Activated T-cell treated with anti-CD3 and anti-CD28 coated beads, Interleukin-2, amount 50 U/mL, for 4 hours (primary cell): ENCODE data around the gene SGCG. TPM values are rescaled to one million over a fixed set of nuclear protein-coding genes. Genes with fewer than 3 reads are reported as not detected.

ENCODE experiments used
- ATAC-seq, 2 donors: fragments of 200-7000 bp; cut with Tn5 transposase; one replicate each; pipeline ENCODE4 v1.10.0; 2021
- DNase-seq: peaks from one replicate; pipeline ENCODE4 v3.0.0-alpha.2; 2020
- H3K27me3 Mint-ChIP-seq: one replicate; pipeline ENCODE4 v1.8.0; 2021; ENCODE audit warnings: low read depth, mixed read lengths
- H3K36me3 Mint-ChIP-seq: one replicate; pipeline ENCODE4 v1.8.0; 2022; ENCODE audit warnings: mixed read lengths; ENCODE audit not compliant: insufficient read depth
- H3K4me1 Mint-ChIP-seq: one replicate; pipeline ENCODE4 v1.8.0; 2021; ENCODE audit warnings: low read depth, mixed read lengths
- H3K4me3 Mint-ChIP-seq: one replicate; pipeline ENCODE4 v1.8.0; 2021; ENCODE audit warnings: mild to moderate bottlenecking, moderate library complexity, mixed read lengths
- H3K9me3 Mint-ChIP-seq: one replicate; pipeline ENCODE4 v1.8.0; 2021; ENCODE audit warnings: mixed read lengths
- total RNA-seq, 3 donors: library from RNA; stranded (reverse); gene quantifications; one replicate each; pipeline ENCODE4 v1.2.1, GENCODE V29; 2021

Gene SGCG
- total RNA-seq, 3 donors from 2014 or later = not detected

GRCh38 chr13:23330356-23330755 is 149.6 kb downstream of the SGCG start:
- H3K36me3 Mint-ChIP-seq = peaks cover 23% of the 10 kb centered on the region
- ATAC-seq = no peak
- peaks cover 40% of the 10 kb centered on the region for H3K9me3 Mint-ChIP-seq
- H3K27me3 Mint-ChIP-seq = no peaks in the 10 kb centered on the region
- no peaks in the 10 kb centered on the region for H3K4me1 Mint-ChIP-seq
- no peak for DNase-seq
- H3K4me3 Mint-ChIP-seq = no peak overlapping the region

GRCh38 chr13:23339225-23339624 is 158.4 kb downstream of the SGCG start:
- H3K27me3 Mint-ChIP-seq = no peaks in the 10 kb centered on the region
- H3K4me1 Mint-ChIP-seq = no peaks in the 10 kb centered on the region
- ATAC-seq (no peak), DNase-seq (no peak)
- H3K4me3 Mint-ChIP-seq = no peak overlapping the region
- H3K9me3 Mint-ChIP-seq = peaks cover 8% of the 10 kb centered on the region
- H3K36me3 Mint-ChIP-seq = peaks cover 68% of the 10 kb centered on the region

- DNase-seq (no peak), ATAC-seq (no peak)
- H3K4me3 Mint-ChIP-seq = no peak overlapping the region
- no peaks in the 10 kb centered on the region for H3K27me3 Mint-ChIP-seq
- H3K9me3 Mint-ChIP-seq = no peaks in the 10 kb centered on the region
- H3K36me3 Mint-ChIP-seq = peaks cover 77% of the 10 kb centered on the region
- H3K4me1 Mint-ChIP-seq = peaks cover 2% of the 10 kb centered on the region
These were observed 164.3 kb downstream of the SGCG start for GRCh38 chr13:23344931-23345595.

- H3K27me3 Mint-ChIP-seq = no peaks in the 10 kb centered on the region
- no peaks in the 10 kb centered on the region for H3K9me3 Mint-ChIP-seq
- H3K36me3 Mint-ChIP-seq = peaks cover 82% of the 10 kb centered on the region
- peaks cover 2% of the 10 kb centered on the region for H3K4me1 Mint-ChIP-seq
- ATAC-seq (no peak), DNase-seq (no peak)
- H3K4me3 Mint-ChIP-seq = no peak overlapping the region
These were observed 166.8 kb downstream of the SGCG start for GRCh38 chr13:23347601-23348000.

- ATAC-seq (no peak), DNase-seq (no peak)
- Mint-ChIP-seq H3K4me1 (peaks cover 5% of the 10 kb centered on the region), H3K27me3 (no peaks in the 10 kb centered on the region), H3K9me3 (no peaks in the 10 kb centered on the region), H3K4me3 (no peak overlapping the region), H3K36me3 (peaks cover 82% of the 10 kb centered on the region)
These were observed 167.7 kb downstream of the SGCG start for GRCh38 chr13:23348262-23349127.

GRCh38 chr13:23349161-23349897 is 168.6 kb downstream of the SGCG start:
- DNase-seq = no peak
- H3K4me1 Mint-ChIP-seq = peaks cover 5% of the 10 kb centered on the region

GRCh38 chr13:23350009-23350408 is 169.2 kb downstream of the SGCG start:
- peaks cover 78% of the 10 kb centered on the region for H3K36me3 Mint-ChIP-seq
- peaks cover 5% of the 10 kb centered on the region for H3K4me1 Mint-ChIP-seq
- ATAC-seq (no peak), DNase-seq (no peak)
- no peaks in the 10 kb centered on the region for H3K27me3 Mint-ChIP-seq
- no peak overlapping the region for H3K4me3 Mint-ChIP-seq
- no peaks in the 10 kb centered on the region for H3K9me3 Mint-ChIP-seq

More at GRCh38 chr13:23349161-23349897, 168.6 kb downstream of the SGCG start:
- H3K4me3 Mint-ChIP-seq = no peak overlapping the region
- ATAC-seq = no peak
- no peaks in the 10 kb centered on the region for H3K27me3 Mint-ChIP-seq
- H3K9me3 Mint-ChIP-seq = no peaks in the 10 kb centered on the region
- H3K36me3 Mint-ChIP-seq = peaks cover 78% of the 10 kb centered on the region

GRCh38 chr13:23352161-23352560 is 171.4 kb downstream of the SGCG start:
- H3K27me3 Mint-ChIP-seq = no peaks in the 10 kb centered on the region
- H3K4me1 Mint-ChIP-seq = peaks cover 5% of the 10 kb centered on the region
- H3K9me3 Mint-ChIP-seq = no peaks in the 10 kb centered on the region
- H3K36me3 Mint-ChIP-seq = peaks cover 71% of the 10 kb centered on the region
- DNase-seq (no peak), ATAC-seq (no peak)
- no peak overlapping the region for H3K4me3 Mint-ChIP-seq

GRCh38 chr13:23354520-23354919 is 173.7 kb downstream of the SGCG start:
- Mint-ChIP-seq H3K36me3 (peaks cover 54% of the 10 kb centered on the region), H3K9me3 (no peaks in the 10 kb centered on the region), H3K4me1 (peaks cover 3% of the 10 kb centered on the region), H3K4me3 (no peak overlapping the region), H3K27me3 (no peaks in the 10 kb centered on the region)
- ATAC-seq (no peak), DNase-seq (no peak)

GRCh38 chr13:23356368-23356767 is 175.6 kb downstream of the SGCG start:
- ATAC-seq (no peak), DNase-seq (no peak)
- no peaks in the 10 kb centered on the region for H3K9me3 Mint-ChIP-seq
- no peak overlapping the region for H3K4me3 Mint-ChIP-seq
- H3K4me1 Mint-ChIP-seq = peaks cover 3% of the 10 kb centered on the region
- H3K27me3 Mint-ChIP-seq = no peaks in the 10 kb centered on the region
- H3K36me3 Mint-ChIP-seq = peaks cover 46% of the 10 kb centered on the region

GRCh38 chr13:23357349-23357748 is 176.6 kb downstream of the SGCG start:
- Mint-ChIP-seq H3K4me3 (no peak overlapping the region), H3K4me1 (peaks cover 3% of the 10 kb centered on the region), H3K9me3 (no peaks in the 10 kb centered on the region), H3K36me3 (peaks cover 37% of the 10 kb centered on the region), H3K27me3 (no peaks in the 10 kb centered on the region)
- no peak for DNase-seq
- ATAC-seq = no peak

GRCh38 chr13:23359882-23360281 is 179.1 kb downstream of the SGCG start:
- DNase-seq = no peak
- ATAC-seq = no peak
- Mint-ChIP-seq H3K9me3 (no peaks in the 10 kb centered on the region), H3K27me3 (no peaks in the 10 kb centered on the region), H3K4me1 (no peaks in the 10 kb centered on the region), H3K36me3 (peaks cover 32% of the 10 kb centered on the region), H3K4me3 (no peak overlapping the region)

- Mint-ChIP-seq H3K4me1 (no peaks in the 10 kb centered on the region), H3K4me3 (no peak overlapping the region), H3K9me3 (no peaks in the 10 kb centered on the region), H3K36me3 (peaks cover 55% of the 10 kb centered on the region), H3K27me3 (no peaks in the 10 kb centered on the region)
- no peak for DNase-seq
- no peak for ATAC-seq
These were observed 184.9 kb downstream of the SGCG start for GRCh38 chr13:23365652-23366051.

- DNase-seq = no peak
- no peak for ATAC-seq
- no peak overlapping the region for H3K4me3 Mint-ChIP-seq
- peaks cover 14% of the 10 kb centered on the region for H3K4me1 Mint-ChIP-seq
- H3K36me3 Mint-ChIP-seq = peaks cover 63% of the 10 kb centered on the region
- no peaks in the 10 kb centered on the region for H3K9me3 Mint-ChIP-seq
- H3K27me3 Mint-ChIP-seq = no peaks in the 10 kb centered on the region
These were observed 187.1 kb downstream of the SGCG start for GRCh38 chr13:23367907-23368306.
